K562 (cell line): ENCODE measurements around the gene SLC12A6. TPM values are rescaled to one million over a fixed set of nuclear protein-coding genes. Genes with fewer than 3 reads are reported as not detected.

Experiments
- ERF ChIP-seq: fragments of 450-650 bp; formaldehyde crosslinking; IDR thresholded peaks from 2 replicates; pipeline ENCODE4 v1.4.0; 2020; ENCODE audit warnings: mild to moderate bottlenecking, mixed read lengths
- GABPB1 ChIP-seq: sonication (generic); formaldehyde crosslinking; IDR thresholded peaks from 2 replicates; pipeline ENCODE4 v1.8.0; 2022; ENCODE audit warnings: mild to moderate bottlenecking, missing genetic modification reagents
- ILK ChIP-seq: fragments of 450-650 bp; IDR thresholded peaks from 2 replicates; pipeline ENCODE4 v1.6.1; 2016; ENCODE audit warnings: missing genetic modification characterization, low read depth, mild to moderate bottlenecking, missing compliant biosample characterization, moderate library complexity, borderline replicate concordance
- KAT7 ChIP-seq: sonication (generic); formaldehyde crosslinking; IDR thresholded peaks from 2 replicates; pipeline ENCODE4 v1.8.0; 2022; ENCODE audit warnings: missing genetic modification reagents, mild to moderate bottlenecking, borderline replicate concordance
- MECOM ChIP-seq: fragments of 250-450 bp; sonication (Bioruptor Pico); IDR thresholded peaks from 2 replicates; pipeline ENCODE4 v1.8.0; 2022; ENCODE audit warnings: inconsistent platforms
- SIN3A ChIP-seq, 2 experiments: fragments of 150-350 bp in 1 of 2; IDR thresholded peaks; 2 replicates each; pipeline ENCODE4 v1.6.1; 2011 to 2016; ENCODE audit warnings: borderline replicate concordance in 2 of 2, low read depth in 2 of 2, low read length in 2 of 2, mild to moderate bottlenecking in 2 of 2, moderate library complexity in 2 of 2; ENCODE audit not compliant: control insufficient read depth in 1 of 2
- TEAD2 ChIP-seq: fragments of 450-650 bp; IDR thresholded peaks from 2 replicates; pipeline ENCODE4 v1.6.1; 2016; ENCODE audit warnings: missing genetic modification characterization, control low read depth, missing compliant biosample characterization
- YY1 ChIP-seq, 3 experiments: IDR thresholded peaks; 2 replicates each; pipeline ENCODE4 v1.6.1; 2011; ENCODE audit warnings: low read length in 2 of 3, mild to moderate bottlenecking in 2 of 3, moderate library complexity in 2 of 3, borderline replicate concordance in 1 of 3, control low read depth in 1 of 3, low read depth in 1 of 3; ENCODE audit not compliant: insufficient read depth in 3 of 3, insufficient replicate concordance in 2 of 3, control insufficient read depth in 1 of 3, insufficient read length in 1 of 3; ENCODE audit errors: extremely low read depth in 1 of 3
- ZFP1 ChIP-seq: fragments of 450-650 bp; formaldehyde crosslinking; IDR thresholded peaks from 2 replicates; pipeline ENCODE4 v1.4.0; 2020; ENCODE audit warnings: mild to moderate bottlenecking, mixed read lengths
- ZFPM2 ChIP-seq: fragments of 250-450 bp; sonication (Bioruptor Pico); IDR thresholded peaks from 2 replicates; pipeline ENCODE4 v1.5.1; 2022; ENCODE audit warnings: mild to moderate bottlenecking
- ZNF124 ChIP-seq: sonication (generic); formaldehyde crosslinking; IDR thresholded peaks from 2 replicates; pipeline ENCODE4 v1.8.1; 2022; ENCODE audit warnings: missing genetic modification reagents
- ZNF311 ChIP-seq: fragments of 250-450 bp; sonication (Bioruptor Pico); IDR thresholded peaks from 2 replicates; pipeline ENCODE4 v1.4.0; 2020; ENCODE audit warnings: mild to moderate bottlenecking, moderate library complexity
- ZNF384 ChIP-seq: IDR thresholded peaks from 2 replicates; pipeline ENCODE4 v1.6.1; 2012; ENCODE audit warnings: low read depth, low read length, improper control_type of control experiment
- polyA plus RNA-seq, 8 experiments: library from polyadenylated mRNA; depleted of rRNA in 4 of 8; stranded (reverse) in 5 of 8; unstranded in 3 of 8; fragments of >200 nt; fragmentation: Nextera tagmentation in 2 of 8; fragmentation: Illumina TruSeq in 1 of 8; extraction: Ambion mirVana in 2 of 8; extraction: Trizol in 1 of 8; gene quantifications; 2 replicates each; pipeline versions ENCODE4 v1.2.1 to v1.2.3, GENCODE V29; 2011 to 2014; ENCODE audit warnings: inconsistent platforms in 1 of 8, missing spikeins in 1 of 8
- total RNA-seq, 7 experiments: library from RNA; depleted of rRNA in 6 of 7; stranded (reverse); fragments of >200 nt in 6 of 7; fragmentation: Illumina TruSeq in 2 of 7; extraction: Trizol in 2 of 7; gene quantifications; 2 replicates each; pipeline versions ENCODE4 v1.2.1 to v1.2.3, GENCODE V29; 2011 to 2021; ENCODE audit warnings: low replicate concordance in 1 of 7
- TF ChIP-seq, protein P1 (sequence below): sonication (generic); formaldehyde crosslinking; IDR thresholded peaks from 2 replicates; pipeline ENCODE4 v1.8.0; 2022; ENCODE audit warnings: mild to moderate bottlenecking, missing genetic modification reagents
- TF ChIP-seq, protein P2 (sequence below): sonication (generic); formaldehyde crosslinking; IDR thresholded peaks from 2 replicates; pipeline ENCODE4 v1.8.1; 2023; ENCODE audit warnings: mild to moderate bottlenecking, missing genetic modification reagents
- TF ChIP-seq, protein P3 (sequence below): fragments of 250-450 bp; sonication (Bioruptor Pico); IDR thresholded peaks from 2 replicates; pipeline ENCODE4 v1.4.0; 2020; ENCODE audit warnings: borderline replicate concordance
- TF ChIP-seq, protein P4 (sequence below), 2 experiments: fragments of 450-650 bp; IDR thresholded peaks; 2 replicates each; pipeline ENCODE4 v1.6.1; 2018; ENCODE audit warnings: mild to moderate bottlenecking in 2 of 2, low read depth in 1 of 2; ENCODE audit not compliant: partially characterized antibody in 2 of 2

SLC12A6 gene
- total and polyA plus RNA-seq, 9 of the 15 experiments (the other 6 are each of a cell fraction or from before 2014, with no cell fraction given) = 1.4 to 16.4 (median 6.7) TPM

DNA sequence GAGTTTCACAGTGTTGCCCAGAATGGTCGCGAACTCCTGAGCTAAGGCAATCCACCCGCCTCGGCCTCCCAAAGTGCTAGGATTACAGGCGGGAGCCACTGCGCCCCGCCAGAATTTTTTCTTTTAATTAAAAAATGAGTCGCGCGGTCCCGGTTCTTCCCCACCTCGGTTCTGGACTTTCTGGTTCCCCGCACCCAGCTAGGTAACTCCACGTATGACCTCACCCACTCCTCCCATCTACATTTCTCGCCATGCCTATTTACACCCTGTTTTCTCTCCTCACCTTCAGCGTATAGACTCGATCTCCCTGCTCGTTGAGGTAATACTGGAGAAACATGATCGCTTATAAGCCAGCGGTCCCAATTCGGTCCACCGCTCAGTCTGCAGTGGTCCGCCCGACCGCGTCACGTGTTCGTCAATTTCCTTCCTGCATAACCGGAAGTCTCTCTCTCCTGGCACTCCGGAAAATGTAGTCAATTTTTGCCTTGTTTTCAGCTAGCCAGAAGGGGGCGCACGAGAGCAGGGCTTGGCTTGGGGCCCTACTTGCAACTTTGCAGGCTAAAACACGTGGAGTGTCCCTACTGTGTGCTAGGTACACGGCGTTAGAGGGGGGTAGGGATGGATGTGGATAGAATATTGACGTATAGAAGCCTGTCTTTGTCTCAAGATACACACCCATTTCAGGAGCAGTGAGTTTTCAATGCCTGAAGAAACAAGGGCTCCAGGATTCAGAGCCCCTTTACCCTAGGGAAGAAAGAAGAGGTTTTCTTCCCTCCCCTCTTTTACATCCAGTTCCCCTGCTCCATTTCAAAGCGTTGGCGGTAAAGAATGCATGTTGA lies 5.4 kb upstream of the SLC12A6 start, which contains the start of the genes NOP10 and NUTM1 (continued):
- TF ChIP-seq, protein P1, sequence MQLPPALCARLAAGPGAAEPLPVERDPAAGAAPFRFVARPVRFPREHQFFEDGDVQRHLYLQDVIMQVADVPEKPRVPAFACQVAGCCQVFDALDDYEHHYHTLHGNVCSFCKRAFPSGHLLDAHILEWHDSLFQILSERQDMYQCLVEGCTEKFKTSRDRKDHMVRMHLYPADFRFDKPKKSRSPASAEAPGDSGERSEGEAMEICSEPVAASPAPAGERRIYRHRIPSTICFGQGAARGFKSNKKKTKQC = peak; percentile 76; the same call in 1 of the 2 replicates
- TF ChIP-seq TEAD2 (tag) (no peak), ZFPM2 (CRISPR knock-in tag) (no peak), ZNF384 (0 out of 2 replicates have a peak, but pooled peaks have one; percentile 19), ERF (CRISPR knock-in tag) (no peak), GABPB1 (CRISPR knock-in tag) (peak; percentile 98), KAT7 (peak; percentile 69; the same call in 1 of the 2 replicates), ZNF124 (CRISPR knock-in tag) (no peak), ILK (no peak), SIN3A (IDR thresholded peaks at IDR 0.05; ENCODE audit: borderline replicate concordance in 2 of 2, control insufficient read depth in 1 of 2, low read depth in 2 of 2, low read length in 2 of 2) (peak; percentile 79 to 84; a peak in 1 of 4 replicates), MECOM (no peak), ZFP1 (CRISPR knock-in tag) (no peak), YY1 (IDR thresholded peaks at IDR 0.05; ENCODE audit: borderline replicate concordance in 1 of 3, control insufficient read depth in 1 of 3, extremely low read depth in 1 of 3, insufficient read depth in 3 of 3, insufficient read length in 1 of 3, insufficient replicate concordance in 2 of 3, low read depth in 1 of 3, low read length in 2 of 3) (peak in 1 of 3 experiments; percentile 53), ZNF311 (CRISPR knock-in tag) (no peak)
- TF ChIP-seq, protein P2, sequence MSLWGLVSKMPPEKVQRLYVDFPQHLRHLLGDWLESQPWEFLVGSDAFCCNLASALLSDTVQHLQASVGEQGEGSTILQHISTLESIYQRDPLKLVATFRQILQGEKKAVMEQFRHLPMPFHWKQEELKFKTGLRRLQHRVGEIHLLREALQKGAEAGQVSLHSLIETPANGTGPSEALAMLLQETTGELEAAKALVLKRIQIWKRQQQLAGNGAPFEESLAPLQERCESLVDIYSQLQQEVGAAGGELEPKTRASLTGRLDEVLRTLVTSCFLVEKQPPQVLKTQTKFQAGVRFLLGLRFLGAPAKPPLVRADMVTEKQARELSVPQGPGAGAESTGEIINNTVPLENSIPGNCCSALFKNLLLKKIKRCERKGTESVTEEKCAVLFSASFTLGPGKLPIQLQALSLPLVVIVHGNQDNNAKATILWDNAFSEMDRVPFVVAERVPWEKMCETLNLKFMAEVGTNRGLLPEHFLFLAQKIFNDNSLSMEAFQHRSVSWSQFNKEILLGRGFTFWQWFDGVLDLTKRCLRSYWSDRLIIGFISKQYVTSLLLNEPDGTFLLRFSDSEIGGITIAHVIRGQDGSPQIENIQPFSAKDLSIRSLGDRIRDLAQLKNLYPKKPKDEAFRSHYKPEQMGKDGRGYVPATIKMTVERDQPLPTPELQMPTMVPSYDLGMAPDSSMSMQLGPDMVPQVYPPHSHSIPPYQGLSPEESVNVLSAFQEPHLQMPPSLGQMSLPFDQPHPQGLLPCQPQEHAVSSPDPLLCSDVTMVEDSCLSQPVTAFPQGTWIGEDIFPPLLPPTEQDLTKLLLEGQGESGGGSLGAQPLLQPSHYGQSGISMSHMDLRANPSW (CRISPR knock-in tag) = no peak
- TF ChIP-seq, protein P3, sequence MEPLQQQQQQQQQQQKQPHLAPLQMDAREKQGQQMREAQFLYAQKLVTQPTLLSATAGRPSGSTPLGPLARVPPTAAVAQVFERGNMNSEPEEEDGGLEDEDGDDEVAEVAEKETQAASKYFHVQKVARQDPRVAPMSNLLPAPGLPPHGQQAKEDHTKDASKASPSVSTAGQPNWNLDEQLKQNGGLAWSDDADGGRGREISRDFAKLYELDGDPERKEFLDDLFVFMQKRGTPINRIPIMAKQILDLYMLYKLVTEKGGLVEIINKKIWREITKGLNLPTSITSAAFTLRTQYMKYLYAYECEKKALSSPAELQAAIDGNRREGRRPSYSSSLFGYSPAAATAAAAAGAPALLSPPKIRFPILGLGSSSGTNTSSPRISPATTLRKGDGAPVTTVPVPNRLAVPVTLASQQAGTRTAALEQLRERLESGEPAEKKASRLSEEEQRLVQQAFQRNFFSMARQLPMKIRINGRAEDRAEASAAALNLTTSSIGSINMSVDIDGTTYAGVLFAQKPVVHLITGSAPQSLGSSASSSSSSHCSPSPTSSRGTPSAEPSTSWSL (CRISPR knock-in tag) = no peak
- TF ChIP-seq, protein P4, sequence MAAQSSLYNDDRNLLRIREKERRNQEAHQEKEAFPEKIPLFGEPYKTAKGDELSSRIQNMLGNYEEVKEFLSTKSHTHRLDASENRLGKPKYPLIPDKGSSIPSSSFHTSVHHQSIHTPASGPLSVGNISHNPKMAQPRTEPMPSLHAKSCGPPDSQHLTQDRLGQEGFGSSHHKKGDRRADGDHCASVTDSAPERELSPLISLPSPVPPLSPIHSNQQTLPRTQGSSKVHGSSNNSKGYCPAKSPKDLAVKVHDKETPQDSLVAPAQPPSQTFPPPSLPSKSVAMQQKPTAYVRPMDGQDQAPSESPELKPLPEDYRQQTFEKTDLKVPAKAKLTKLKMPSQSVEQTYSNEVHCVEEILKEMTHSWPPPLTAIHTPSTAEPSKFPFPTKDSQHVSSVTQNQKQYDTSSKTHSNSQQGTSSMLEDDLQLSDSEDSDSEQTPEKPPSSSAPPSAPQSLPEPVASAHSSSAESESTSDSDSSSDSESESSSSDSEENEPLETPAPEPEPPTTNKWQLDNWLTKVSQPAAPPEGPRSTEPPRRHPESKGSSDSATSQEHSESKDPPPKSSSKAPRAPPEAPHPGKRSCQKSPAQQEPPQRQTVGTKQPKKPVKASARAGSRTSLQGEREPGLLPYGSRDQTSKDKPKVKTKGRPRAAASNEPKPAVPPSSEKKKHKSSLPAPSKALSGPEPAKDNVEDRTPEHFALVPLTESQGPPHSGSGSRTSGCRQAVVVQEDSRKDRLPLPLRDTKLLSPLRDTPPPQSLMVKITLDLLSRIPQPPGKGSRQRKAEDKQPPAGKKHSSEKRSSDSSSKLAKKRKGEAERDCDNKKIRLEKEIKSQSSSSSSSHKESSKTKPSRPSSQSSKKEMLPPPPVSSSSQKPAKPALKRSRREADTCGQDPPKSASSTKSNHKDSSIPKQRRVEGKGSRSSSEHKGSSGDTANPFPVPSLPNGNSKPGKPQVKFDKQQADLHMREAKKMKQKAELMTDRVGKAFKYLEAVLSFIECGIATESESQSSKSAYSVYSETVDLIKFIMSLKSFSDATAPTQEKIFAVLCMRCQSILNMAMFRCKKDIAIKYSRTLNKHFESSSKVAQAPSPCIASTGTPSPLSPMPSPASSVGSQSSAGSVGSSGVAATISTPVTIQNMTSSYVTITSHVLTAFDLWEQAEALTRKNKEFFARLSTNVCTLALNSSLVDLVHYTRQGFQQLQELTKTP (IDR thresholded peaks at IDR 0.05; ENCODE audit: low read depth in 1 of 2, partially characterized antibody in 2 of 2) = peak in 1 of 2 experiments; percentile 74
